Measurements from ENCODE around the gene ELMO1. TPM values are rescaled to one million over a fixed set of nuclear protein-coding genes. Genes with fewer than 3 reads are reported as not detected.

Gene ELMO1
- total and polyA plus RNA-seq, 2 experiments from 2014 or later: 6.5 to 24.9 TPM

DNA sequence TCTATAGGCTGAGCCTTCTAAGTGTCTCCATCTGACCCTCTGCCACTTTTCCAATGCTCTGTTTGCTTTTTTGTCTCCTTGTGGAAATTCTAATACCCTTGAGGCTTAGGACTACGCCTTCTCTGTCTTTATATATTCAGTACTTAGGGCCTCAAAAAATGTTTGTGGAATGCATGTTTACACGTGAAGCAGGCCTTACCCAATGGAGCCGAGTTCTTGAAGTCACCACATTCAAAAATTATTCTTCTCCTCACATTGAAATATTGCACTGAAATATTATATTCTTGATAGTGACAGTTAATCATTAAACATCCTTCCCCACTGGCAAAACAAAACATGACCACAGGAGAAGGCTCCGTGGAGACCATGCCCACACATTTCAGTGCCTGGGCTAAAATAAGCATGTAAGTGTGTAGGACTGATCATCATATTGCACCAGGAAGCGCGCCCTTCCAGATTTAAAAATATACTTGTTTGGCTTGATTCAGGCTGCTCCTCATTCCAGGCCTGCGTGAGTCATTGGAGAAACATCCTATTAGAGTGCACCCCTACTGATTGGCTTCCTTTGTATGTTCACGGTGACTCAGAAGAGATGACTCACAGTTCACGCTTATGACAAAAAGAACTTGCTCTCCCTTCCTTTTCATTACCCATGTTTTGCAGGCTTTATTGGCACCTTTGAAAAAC lies 416.9 kb downstream of the ELMO1 start (continued):
- TF ChIP-seq REST (IDR thresholded peaks at IDR 0.05; ENCODE audit: unreplicated experiment) (no peak), ZNF114 (CRISPR knock-in tag; IDR thresholded peaks at IDR 0.05) (no peak), EZH2 (IDR thresholded peaks at IDR 0.05; ENCODE audit: low read depth, unreplicated experiment) (no peak), EZH2phosphoT487 (IDR thresholded peaks at IDR 0.05; ENCODE audit: unreplicated experiment) (no peak), CTCF (conservative IDR thresholded peaks at IDR 0.05; ENCODE audit: low read depth in 2 of 2) (no peak), NANOG (IDR thresholded peaks at IDR 0.05; ENCODE audit: borderline replicate concordance) (no peak), CREB1 (CRISPR knock-in tag; IDR thresholded peaks at IDR 0.05; ENCODE audit: low read depth) (no peak)

DNA sequence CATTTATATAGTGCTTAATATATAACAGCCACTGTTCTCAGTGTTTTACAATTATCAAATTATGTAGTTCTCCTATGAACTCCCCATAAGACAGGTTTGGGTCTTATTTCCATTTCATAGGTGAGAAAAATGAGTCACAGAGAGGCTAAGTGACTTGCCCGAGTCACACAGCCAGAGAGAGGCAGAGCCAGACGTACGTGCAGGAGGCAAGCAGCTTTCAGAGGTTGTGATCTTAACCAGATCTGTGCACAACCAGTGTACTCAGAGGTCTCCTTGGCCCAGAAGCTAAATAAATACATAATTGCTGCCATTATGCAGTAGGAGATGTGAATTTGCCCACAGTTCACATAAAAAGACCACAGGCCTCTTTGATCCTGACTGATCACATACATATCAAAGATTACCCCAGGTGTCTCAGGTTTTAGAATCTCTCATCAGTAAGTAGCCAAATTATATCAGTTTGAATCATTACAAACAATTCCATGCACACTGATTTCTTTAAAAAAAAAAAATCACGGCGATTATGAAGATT lies 419.7 kb downstream of the ELMO1 start:
- no peak overlapping the region for H3K27ac Mint-ChIP-seq
- no peak for DNase-seq (ENCODE audit: low spot score)
- H3K36me3 ChIP-seq (ENCODE audit: insufficient read depth): no peaks in the 10 kb centered on the region

More for the DNA sequence above, 419.7 kb downstream of the ELMO1 start:
- H3K27me3 ChIP-seq (ENCODE audit: insufficient read depth): no peaks in the 10 kb centered on the region
- Mint-ChIP-seq H3K4me1 (peaks cover 17% of the 10 kb centered on the region), H3K27me3 (ENCODE audit: insufficient read depth, low read depth, poor library complexity) (peaks cover 5% of the 10 kb centered on the region), H3K36me3 (ENCODE audit: low read depth) (no peaks in the 10 kb centered on the region), H3K4me3 (no peak overlapping the region), H3K9me3 (no peaks in the 10 kb centered on the region; the same call in 2 of the 3 replicates)
- H3K4me1 ChIP-seq (ENCODE audit: insufficient read depth): no peaks in the 10 kb centered on the region; the same call in 1 of the 2 replicates
- no peak for ATAC-seq
- no peak for TF ChIP-seq STAT1 (IDR thresholded peaks at IDR 0.05; ENCODE audit: unreplicated experiment)
- TF ChIP-seq POLR2AphosphoS5 (IDR thresholded peaks at IDR 0.05; ENCODE audit: low read depth): no peak
- no peak for TF ChIP-seq ZNF331 (CRISPR knock-in tag; IDR thresholded peaks at IDR 0.05; ENCODE audit: low read depth)
- TF ChIP-seq EZH2 (IDR thresholded peaks at IDR 0.05; ENCODE audit: low read depth, unreplicated experiment): no peak
- TF ChIP-seq, protein P1, sequence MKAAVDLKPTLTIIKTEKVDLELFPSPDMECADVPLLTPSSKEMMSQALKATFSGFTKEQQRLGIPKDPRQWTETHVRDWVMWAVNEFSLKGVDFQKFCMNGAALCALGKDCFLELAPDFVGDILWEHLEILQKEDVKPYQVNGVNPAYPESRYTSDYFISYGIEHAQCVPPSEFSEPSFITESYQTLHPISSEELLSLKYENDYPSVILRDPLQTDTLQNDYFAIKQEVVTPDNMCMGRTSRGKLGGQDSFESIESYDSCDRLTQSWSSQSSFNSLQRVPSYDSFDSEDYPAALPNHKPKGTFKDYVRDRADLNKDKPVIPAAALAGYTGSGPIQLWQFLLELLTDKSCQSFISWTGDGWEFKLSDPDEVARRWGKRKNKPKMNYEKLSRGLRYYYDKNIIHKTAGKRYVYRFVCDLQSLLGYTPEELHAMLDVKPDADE (IDR thresholded peaks at IDR 0.05): no peak
- no peak for TF ChIP-seq ZNF114 (CRISPR knock-in tag; IDR thresholded peaks at IDR 0.05)
- H3K9me2 ChIP-seq (ENCODE audit: insufficient read depth): peaks cover 13% of the 10 kb centered on the region; the same call in 1 of the 2 replicates
- H3K4me2 ChIP-seq: no peak overlapping the region
- H2AFZ ChIP-seq: no peak overlapping the region
- H3K27ac ChIP-seq (ENCODE audit: low read depth): no peak overlapping the region
- H3K4me3 ChIP-seq: no peak overlapping the region
- no peaks in the 10 kb centered on the region for H3F3A ChIP-seq (replicated peaks; ENCODE audit: low read depth)
- no peaks in the 10 kb centered on the region for H4K20me1 ChIP-seq (replicated peaks; ENCODE audit: insufficient read depth)
- no peaks in the 10 kb centered on the region for H3K79me2 ChIP-seq (replicated peaks; ENCODE audit: insufficient read depth)

Data from GM23338 (cell line).